Measurements from ENCODE around the gene KCNH1. TPM values are rescaled to one million over a fixed set of nuclear protein-coding genes. Genes with fewer than 3 reads are reported as not detected.

Gene KCNH1
- total and polyA plus RNA-seq, 2 of the 4 experiments (the other 2 are of a cell fraction), result 0.27 to 0.54 TPM

DNA sequence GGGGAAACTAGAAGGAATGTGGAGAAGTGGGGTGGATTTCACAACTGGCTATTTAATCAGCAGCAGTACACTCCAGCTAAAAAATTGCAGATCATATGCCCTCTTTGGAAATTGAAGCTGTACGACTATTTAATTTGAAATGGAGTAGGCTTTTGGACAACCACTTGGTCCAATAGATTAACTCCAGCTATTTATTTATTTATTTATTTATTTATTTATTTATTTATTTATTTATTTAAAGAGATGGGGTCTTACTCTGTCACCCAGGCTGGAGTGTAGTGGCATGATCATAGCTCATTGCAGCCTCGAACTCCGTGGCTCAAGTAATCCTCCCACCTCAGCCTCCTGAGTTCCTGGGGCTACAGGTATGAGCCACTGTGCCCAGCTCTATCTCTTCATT is 312.3 kb downstream of the KCNH1 start:
- in situ Hi-C loops (cut with MboI; ENCODE audit: low sequenced_read_pairs) (no loop called here), intact Hi-C loops (cut with micrococcal nuclease) (no loop called here), dilution Hi-C loops (cut with HindIII; ENCODE audit: low sequenced_read_pairs, unreplicated experiment) (no loop called here)
- H3K79me1 ChIP-seq (ENCODE audit: low read depth in 1 of 2, low read length in 2 of 2), result no peaks in the 10 kb centered on the region
- H2BK5ac ChIP-seq (ENCODE audit: low read depth, low read length, poor library complexity, severe bottlenecking), result no peak overlapping the region
- no CpG with 5 or more reads among the region's 3 CpGs for WGBS, 2 experiments (ENCODE audit: extremely low coverage in 2 of 2, insufficient read length in 1 of 2)
- H3K36me3 ChIP-seq (ENCODE audit: control insufficient read depth, insufficient read depth, low read length), result no peaks in the 10 kb centered on the region
- H3K4me2 ChIP-seq (ENCODE audit: low read depth, low read length), result no peak overlapping the region
- ChIA-PET CTCF (no interaction called here), POLR2A (ENCODE audit: unreplicated experiment) (no interaction called here)
- H3K4me1 ChIP-seq (ENCODE audit: control insufficient read depth, insufficient read depth, low read length), result no peaks in the 10 kb centered on the region
- H2BK15ac ChIP-seq (ENCODE audit: low read depth, low read length), result no peak overlapping the region
- H2BK20ac ChIP-seq (ENCODE audit: low read depth, low read length), result no peak overlapping the region
- H4K8ac ChIP-seq (ENCODE audit: low read depth in 2 of 2, low read length in 2 of 2), result no peak overlapping the region
- no peak overlapping the region for H4K91ac ChIP-seq (ENCODE audit: insufficient read depth, low read depth, low read length)
- no peak overlapping the region for H2AK9ac ChIP-seq (replicated peaks; ENCODE audit: low read depth, low read length, poor library complexity)
- no peak overlapping the region for H3K4ac ChIP-seq (ENCODE audit: low read depth, low read length)
- no peak overlapping the region for H2AK5ac ChIP-seq (ENCODE audit: low read depth, low read length)
- H4K5ac ChIP-seq (ENCODE audit: low read depth, low read length), result no peak overlapping the region
- TF ChIP-seq ELK1 (IDR thresholded peaks at IDR 0.05; ENCODE audit: borderline replicate concordance, low read depth, low read length) (no peak), NFE2L2 (IDR thresholded peaks at IDR 0.05; ENCODE audit: low read depth, low read length) (no peak), FOS (IDR thresholded peaks at IDR 0.05; ENCODE audit: low read depth, low read length) (no peak), USF2 (IDR thresholded peaks at IDR 0.05; ENCODE audit: low read depth, low read length) (no peak), RCOR1 (IDR thresholded peaks at IDR 0.05; ENCODE audit: insufficient replicate concordance, low read length) (no peak), RAD21 (IDR thresholded peaks at IDR 0.05; ENCODE audit: low read length) (no peak), CEBPB (IDR thresholded peaks at IDR 0.05; ENCODE audit: low read depth, low read length) (no peak), CHD1 (IDR thresholded peaks at IDR 0.05; ENCODE audit: low read depth, low read length) (no peak), MAZ (IDR thresholded peaks at IDR 0.05; ENCODE audit: borderline replicate concordance, low read depth, low read length) (no peak), MAFK (IDR thresholded peaks at IDR 0.05; ENCODE audit: low read depth, low read length) (no peak), RFX5 (IDR thresholded peaks at IDR 0.05; ENCODE audit: low read depth, low read length) (no peak)
- H3K27me3 ChIP-seq (ENCODE audit: control insufficient read depth, insufficient read depth, low read length), result no peaks in the 10 kb centered on the region
- DNase-seq (no peak), ATAC-seq (ENCODE audit: low read depth) (no peak)
- H3K27ac ChIP-seq (ENCODE audit: insufficient read depth, low read length), result no peak overlapping the region
- no peak overlapping the region for H3K9ac ChIP-seq (ENCODE audit: low read depth, low read length)
- H3K9me3 ChIP-seq (ENCODE audit: control insufficient read depth, insufficient read depth, low read length), result no peaks in the 10 kb centered on the region
- H3K56ac ChIP-seq (ENCODE audit: extremely low read depth, insufficient read depth, low read length), result no peak overlapping the region
- no TSS peak for BruUV-seq (replicated peaks)
- no peak overlapping the region for H2BK120ac ChIP-seq (ENCODE audit: low read depth, low read length)
- no peak overlapping the region for H3K18ac ChIP-seq (ENCODE audit: low read depth, low read length)
- no peak overlapping the region for H3K4me3 ChIP-seq (ENCODE audit: insufficient read depth, low read depth, low read length)
- H3K23ac ChIP-seq (ENCODE audit: low read depth, low read length), result no peak overlapping the region
- H4K20me1 ChIP-seq (ENCODE audit: insufficient read depth, low read length), result no peaks in the 10 kb centered on the region
- H3K9me1 ChIP-seq (ENCODE audit: insufficient read depth, low read length), result no peaks in the 10 kb centered on the region
- H3K14ac ChIP-seq (replicated peaks; ENCODE audit: low read depth, low read length), result no peak overlapping the region
- H2AFZ ChIP-seq (replicated peaks; ENCODE audit: low read length, poor library complexity), result no peak overlapping the region
